NCI-H748 (cell line): ENCODE results near the gene ELOVL7.
A peak's percentile ranks its signal among the peaks of the same experiment; 100 is the strongest.
"Not testable (repeated sequence)": the region's sequence is repeated elsewhere in the genome, so short reads cannot be mapped to it uniquely, and the experiment has no call there.

Source experiments
- DNase-seq: peaks from one replicate; lab custom pipeline; 2025; ENCODE audit not compliant: unreplicated experiment; lab: John Stamatoyannopoulos, UW

Gene ELOVL7

GRCh38 chr5:60797482-60798153, 46.5 kb downstream of the ELOVL7 start:
- DNase-seq, result no peak

DNA sequence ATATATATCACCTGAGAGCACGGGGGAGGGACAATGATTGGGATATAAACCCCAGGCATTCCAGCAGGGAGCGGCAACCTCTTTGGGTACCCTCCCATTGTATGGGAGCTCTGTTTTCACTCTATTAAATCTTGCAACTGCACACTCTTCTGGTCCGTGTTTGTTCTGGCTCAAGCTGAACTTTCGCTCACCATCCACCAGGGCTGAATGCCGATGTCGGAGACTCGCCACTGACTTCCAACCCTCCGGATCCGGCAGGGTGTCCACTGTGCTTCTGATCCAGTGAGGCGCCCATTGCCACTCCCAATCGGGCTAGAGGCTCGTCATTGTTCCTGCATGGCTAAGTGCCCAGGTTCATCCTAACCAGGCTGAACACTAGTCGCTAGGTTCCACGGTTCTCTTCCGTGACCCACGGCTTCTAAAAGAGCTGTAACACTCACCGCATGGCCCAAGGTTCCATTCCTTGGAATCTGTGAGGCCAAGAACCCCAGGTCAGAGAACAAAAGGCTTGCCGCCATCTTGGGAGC, 48.6 kb downstream of the ELOVL7 start:
- DNase-seq, result not testable (repeated sequence)

DNA sequence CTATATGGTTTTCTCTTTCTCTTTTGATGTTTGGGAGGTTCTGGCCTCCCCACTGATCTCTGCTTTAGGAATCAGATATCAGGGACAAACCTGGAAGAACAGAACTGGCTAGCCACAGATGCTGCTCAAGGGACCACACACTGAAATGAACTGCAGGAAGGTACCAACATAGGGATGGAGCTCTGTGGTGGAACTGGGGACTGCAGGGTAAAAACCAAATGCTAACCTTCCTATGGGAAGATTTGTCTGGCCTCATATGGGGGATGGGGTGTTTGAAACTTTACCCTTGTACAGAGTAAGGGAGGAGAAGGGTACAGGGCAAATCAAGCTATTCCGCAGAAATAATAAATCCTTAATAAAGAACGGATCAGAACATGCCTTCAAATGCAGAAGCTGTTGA, 49.4 kb downstream of the ELOVL7 start:
- DNase-seq, result no peak

DNA sequence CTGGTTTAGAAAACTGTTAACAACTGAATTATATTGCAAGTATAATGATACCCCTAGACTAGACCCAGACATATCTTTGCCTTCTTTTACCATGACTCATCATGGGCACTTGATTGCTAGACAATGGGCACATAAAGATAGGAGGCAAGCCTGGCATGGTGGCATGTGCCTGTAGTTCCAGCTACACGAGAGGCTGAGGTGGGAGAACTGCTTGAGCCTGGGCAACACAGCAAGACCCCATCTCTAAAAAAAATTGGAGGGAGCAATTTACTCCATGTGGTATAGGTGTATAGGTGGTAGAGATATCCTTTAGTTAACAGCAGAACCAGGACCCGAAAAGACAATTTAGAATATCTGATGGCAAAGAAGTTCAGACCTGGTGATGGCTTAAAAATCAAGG, 51.6 kb downstream of the ELOVL7 start:
- DNase-seq, result no peak

- no peak for DNase-seq
Measured at GRCh38 chr5:60789551-60789950, 54.5 kb downstream of the ELOVL7 start.

DNA sequence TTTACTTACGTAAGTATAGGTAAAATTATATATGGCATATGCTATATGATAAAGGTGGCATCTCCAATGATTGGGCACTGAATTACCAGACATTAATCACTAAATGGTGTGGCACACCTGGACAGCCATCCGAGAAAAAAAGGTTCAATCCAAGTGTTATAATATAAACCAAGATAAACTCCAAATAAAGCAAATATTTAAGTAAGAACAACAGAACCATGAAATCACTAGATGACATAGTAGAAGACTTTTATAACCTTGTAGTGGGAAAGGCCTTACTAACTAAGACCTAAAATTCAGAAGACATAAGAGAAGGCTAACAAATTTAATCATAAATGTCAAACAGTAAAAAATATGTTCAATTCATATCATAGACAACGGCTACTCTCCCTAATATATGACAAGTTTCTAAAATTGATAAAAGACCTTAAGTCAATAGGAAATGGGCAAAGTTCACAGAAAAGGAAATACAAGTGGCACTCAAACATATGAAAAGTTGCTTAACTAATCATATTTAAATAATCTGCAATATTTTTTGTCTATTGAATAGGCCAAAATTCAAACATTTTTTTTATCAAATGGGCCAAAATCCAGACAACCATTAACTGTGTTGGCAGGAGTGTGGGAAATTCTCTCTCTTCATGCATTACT, 55.1 kb downstream of the ELOVL7 start:
- DNase-seq, result no peak

DNA sequence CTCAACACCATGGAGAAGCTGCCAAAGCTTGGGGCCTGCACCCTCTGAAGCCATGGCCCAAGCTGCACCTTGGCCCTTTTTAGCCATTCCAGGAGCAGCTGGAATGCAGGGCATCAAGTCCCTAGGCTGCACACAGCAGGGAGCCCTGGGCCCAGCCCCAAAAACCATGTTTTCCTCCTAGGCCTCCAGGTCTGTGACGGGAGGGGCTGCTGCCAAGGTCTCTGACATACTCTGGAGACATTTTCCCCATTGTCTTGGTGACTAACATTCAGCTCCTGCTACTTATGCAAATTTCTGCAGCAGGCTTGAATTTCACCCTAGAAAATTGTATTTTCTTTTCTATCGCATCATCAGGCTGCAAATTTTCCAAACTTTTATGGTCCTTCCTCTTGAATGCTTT, 64.6 kb downstream of the ELOVL7 start:
- DNase-seq, result no peak

DNA sequence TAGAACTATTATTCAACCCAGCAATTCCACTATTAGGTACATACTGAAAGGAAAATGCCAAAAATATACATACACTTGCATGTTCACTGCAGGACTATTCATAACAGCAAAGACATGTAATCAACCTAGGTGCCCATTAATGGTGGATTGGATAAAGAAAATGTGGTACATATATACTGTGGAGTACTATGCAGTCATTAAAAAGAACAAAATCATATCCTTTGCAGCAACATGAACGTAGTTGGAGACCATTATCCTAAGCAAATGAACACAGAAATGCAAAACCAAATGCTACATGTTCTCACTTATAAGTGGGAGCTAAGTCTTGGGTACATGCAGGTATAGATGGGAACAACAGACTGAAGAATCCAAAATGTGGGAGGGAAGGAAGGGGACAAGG, 67.7 kb downstream of the ELOVL7 start:
- no peak for DNase-seq

DNA sequence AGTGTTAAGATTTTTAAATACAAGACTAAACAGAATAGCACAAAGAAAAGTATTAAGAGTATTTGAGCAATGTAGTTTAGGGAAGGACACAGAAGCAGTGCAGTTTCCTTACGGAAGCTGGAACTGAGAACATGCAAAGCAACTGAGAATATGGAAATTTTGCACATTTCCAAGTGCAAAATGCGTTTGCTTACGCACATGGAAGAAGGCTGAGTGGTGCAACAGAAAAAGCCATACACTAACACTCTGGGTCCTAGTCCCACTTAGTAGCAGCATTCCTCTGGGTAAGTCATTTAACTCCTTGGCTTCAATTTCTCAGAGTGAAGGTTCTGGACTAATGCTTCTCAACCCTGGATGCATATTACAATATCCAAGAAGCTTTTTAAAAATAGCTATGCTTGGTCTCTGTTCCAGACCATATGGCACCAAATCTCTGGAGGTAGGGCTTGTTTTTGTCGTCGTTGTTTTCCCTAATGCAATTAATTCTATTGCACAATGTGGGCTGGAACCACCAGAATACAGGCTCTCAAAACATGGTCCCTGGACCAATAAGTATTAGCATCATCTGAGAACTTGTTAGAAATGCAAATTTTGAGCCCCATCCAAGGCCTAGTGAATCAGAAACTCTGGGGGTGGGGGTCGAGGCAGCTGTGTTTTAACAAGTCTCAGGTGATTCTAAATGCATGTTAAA, 78.9 kb downstream of the ELOVL7 start:
- no peak for DNase-seq

DNA sequence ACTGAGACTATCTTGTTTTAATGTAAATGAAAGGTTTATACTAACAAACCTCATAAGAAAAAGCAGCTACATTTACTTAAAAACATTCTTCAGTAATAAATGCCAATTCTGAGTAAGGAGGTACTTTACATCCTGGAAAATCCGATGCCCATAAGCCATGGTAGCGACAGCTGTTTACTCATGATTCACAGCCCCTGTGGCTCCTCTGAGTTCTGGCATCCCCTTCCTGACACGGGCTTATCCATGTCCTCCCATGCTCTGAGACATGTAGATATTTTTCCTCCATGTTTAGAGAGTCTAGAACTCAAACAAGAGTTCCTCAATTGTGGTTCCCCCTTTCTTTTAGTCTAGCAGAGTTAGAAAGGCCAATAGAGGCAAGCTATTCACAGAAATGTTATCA, 81.0 kb downstream of the ELOVL7 start:
- DNase-seq, result no peak

DNA sequence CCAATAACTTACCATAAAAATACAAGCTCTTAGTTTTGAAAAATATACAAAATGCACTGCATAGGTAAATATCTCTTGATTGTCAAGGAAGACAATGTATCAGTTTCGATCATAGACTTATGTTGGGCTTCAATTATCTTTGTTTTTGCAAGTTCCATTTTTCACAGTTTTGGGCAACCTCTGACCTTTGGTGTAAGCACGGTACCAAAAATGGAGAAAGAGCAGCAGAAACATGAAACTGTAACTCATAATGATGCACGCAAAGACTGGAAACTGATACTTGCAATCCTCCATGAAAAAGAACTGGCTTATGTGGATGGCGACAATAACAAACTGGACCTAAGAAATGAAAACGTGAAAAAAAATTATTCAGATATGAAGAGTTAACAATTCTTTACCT, 89.6 kb downstream of the ELOVL7 start:
- no peak for DNase-seq

GRCh38 chr5:60744682-60745081, 99.4 kb downstream of the ELOVL7 start:
- DNase-seq, result no peak

GRCh38 chr5:60743511-60744314, 100.4 kb downstream of the ELOVL7 start:
- DNase-seq, result no peak

DNA sequence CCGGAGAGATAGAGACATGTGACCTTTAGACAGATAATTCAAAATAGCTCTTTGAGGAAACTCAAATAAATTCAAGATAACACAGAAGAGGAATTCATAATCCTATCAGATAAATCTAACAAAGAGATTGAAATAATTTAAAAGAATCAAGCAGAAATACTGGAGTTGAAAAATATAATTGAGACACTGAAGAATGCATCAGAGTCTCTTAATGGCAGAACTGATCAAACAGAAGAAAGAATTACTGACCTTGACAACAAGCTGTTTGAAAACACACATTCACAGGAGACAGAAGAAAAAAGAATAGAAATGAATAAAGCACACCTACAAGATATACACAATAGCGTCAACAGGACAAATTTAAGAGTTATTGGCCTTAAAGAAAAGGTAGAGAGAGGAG, 103.7 kb downstream of the ELOVL7 start:
- no peak for DNase-seq

- DNase-seq, result no peak
Measured at GRCh38 chr5:60738933-60739332, 105.1 kb downstream of the ELOVL7 start.

DNA sequence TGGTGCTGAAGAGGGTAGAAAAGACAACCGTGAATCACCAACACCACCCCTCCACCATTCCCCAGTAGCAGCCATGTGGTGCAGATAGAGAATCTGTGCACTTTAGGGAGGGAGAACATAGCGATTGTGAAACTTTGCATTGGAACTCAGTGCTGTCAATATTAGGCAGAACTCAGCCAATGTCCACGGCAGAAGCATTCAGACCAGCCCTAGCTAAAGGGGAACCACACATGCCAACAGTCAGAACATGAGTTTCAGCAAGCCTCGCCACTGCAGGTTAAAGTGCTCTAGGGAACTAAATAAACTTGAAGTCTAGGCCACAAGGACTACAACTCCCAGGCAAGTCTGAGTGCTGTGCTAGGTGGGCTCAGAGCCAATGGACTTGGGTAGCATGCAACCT, 105.6 kb downstream of the ELOVL7 start:
- no peak for DNase-seq

GRCh38 chr5:60730858-60731257, 113.2 kb downstream of the ELOVL7 start:
- DNase-seq, result not testable (repeated sequence)

GRCh38 chr5:60727033-60727679, 116.9 kb downstream of the ELOVL7 start:
- no peak for DNase-seq

- no peak for DNase-seq
Measured at GRCh38 chr5:60724126-60724525, 119.9 kb downstream of the ELOVL7 start.

DNA sequence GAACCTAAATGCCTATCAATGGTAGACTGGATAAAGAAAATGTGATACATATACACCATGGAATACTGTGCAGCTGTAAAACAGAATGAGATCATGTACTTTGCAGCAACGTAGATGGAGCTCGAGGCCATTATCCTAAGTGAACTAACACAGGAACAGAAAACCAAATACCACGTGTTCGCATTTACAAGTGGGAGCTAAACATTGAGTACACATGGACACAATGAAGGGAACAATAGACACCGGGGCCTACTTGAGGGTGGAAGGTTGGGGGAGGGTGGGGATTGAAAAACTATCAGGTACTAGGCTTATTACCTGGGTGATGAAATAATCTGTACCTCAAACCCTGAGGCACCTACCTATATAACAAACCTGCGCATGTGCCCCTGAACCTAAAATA, 121.7 kb downstream of the ELOVL7 start:
- peak; percentile 99 for DNase-seq

- DNase-seq, result no peak
Measured at GRCh38 chr5:60719329-60719728, 124.7 kb downstream of the ELOVL7 start.
